Tibial nerve (tissue), 4 donors: Measurements from ENCODE around the gene CDH11. TPM values are rescaled to one million over a fixed set of nuclear protein-coding genes. Genes with fewer than 3 reads are reported as not detected.
A peak's percentile ranks its signal among the peaks of the same experiment; 100 is the strongest.

ENCODE experiments used
- DNase-seq, 2 donors: peaks; one replicate each; pipeline ENCODE4 v3.0.0-alpha.2; 2019; ENCODE audit warnings: low spot score in 2 of 2
- H3K27ac ChIP-seq, 4 donors: fragments of 200-600 bp; sonication (generic) in 3 of 4; one replicate each; pipeline ENCODE4 v1.5.1; 2017 to 2019; ENCODE audit warnings: mild to moderate bottlenecking in 1 of 4
- H3K27me3 ChIP-seq, 2 donors: fragments of 200-600 bp; sonication (generic) in 1 of 2; one replicate each; pipeline versions ENCODE4 v1.5.1 to v1.6.0; 2017 to 2019
- H3K36me3 ChIP-seq, 3 donors: fragments of 200-600 bp; sonication (generic); one replicate each; pipeline ENCODE4 v1.5.1; 2018 to 2019
- H3K4me1 ChIP-seq, 4 donors: fragments of 200-600 bp; sonication (generic) in 3 of 4; one replicate each; pipeline ENCODE4 v1.5.1; 2017 to 2019
- H3K4me3 ChIP-seq, 4 donors: fragments of 200-600 bp; sonication (generic) in 3 of 4; one replicate each; pipeline ENCODE4 v1.5.1; 2017 to 2019; ENCODE audit warnings: mild to moderate bottlenecking in 1 of 4, moderate library complexity in 1 of 4
- H3K9me3 ChIP-seq, 4 donors: fragments of 200-600 bp; sonication (generic) in 3 of 4; one replicate each; pipeline ENCODE4 v1.5.1; 2017 to 2019
- CTCF ChIP-seq, 5 experiments: fragments of 200-600 bp in 3 of 5; fragments of 450-650 bp in 2 of 5; sonication (generic) in 3 of 5; IDR thresholded peaks; one replicate each; pipeline ENCODE4 v1.5.1; 2016 to 2019; ENCODE audit warnings: antibody characterized with exemption in 5 of 5, mild to moderate bottlenecking in 3 of 5, moderate library complexity in 2 of 5
- EP300 ChIP-seq, 2 donors: sonication (generic); formaldehyde crosslinking; IDR thresholded peaks; one replicate each; pipeline ENCODE4 v1.6.1; 2017; ENCODE audit warnings: antibody characterized with exemption in 2 of 2, mild to moderate bottlenecking in 1 of 2
- POLR2A ChIP-seq, 2 donors: fragments of 450-650 bp; IDR thresholded peaks; one replicate each; pipeline ENCODE4 v1.6.1; 2017; ENCODE audit warnings: antibody characterized with exemption in 2 of 2, mild to moderate bottlenecking in 2 of 2, moderate library complexity in 2 of 2
- WGBS, 2 donors: methylation state at CpG; one replicate each; pipeline ENCODE4 v1.1.5; 2018; 5-methylcytosine and 5-hydroxymethylcytosine counted together
- total RNA-seq, 4 donors: library from RNA; depleted of rRNA; stranded (reverse); fragments of >200 nt; gene quantifications; one replicate each; pipeline ENCODE4 v1.1.0, GENCODE V29; 2016

The CDH11 gene
- total RNA-seq, 4 donors from 2014 or later: 72.6 to 265 (median 98.1) TPM

DNA sequence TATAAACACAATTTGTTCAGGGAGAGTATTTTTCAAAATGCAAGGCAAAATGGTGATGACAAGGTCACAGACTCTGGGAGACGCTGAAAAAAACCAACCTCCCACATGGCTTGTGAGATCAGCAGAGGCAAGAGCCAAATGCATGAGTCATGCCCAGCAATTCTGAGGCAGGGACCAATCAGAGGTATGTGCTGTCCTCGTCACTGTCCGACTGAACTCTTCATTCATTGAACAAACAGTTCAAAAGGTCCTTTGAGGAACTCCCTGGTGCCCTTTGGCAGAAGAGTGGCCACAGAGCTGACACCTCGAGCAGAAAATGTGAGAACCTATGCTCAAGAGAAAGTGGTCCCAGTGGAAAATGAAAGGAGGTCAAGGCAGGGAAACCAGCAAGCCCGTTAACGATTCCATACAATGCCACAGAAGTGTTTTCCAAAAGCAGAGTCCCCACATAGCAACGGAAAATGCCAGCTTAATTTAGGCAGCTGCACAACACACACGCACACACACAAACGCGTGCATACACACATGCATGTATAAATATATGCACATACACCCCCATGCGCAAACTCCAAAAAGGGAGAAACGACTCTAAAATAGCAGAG is 50.9 kb downstream of the CDH11 start:
- DNase-seq: peak in 1 of 2 donors; percentile 60
- Histone ChIP-seq H3K4me3 (peak overlapping the region in 1 of 4 donors; percentile 3), H3K4me1 (peaks cover 0 to 49% (median 18%) of the 10 kb centered on the region in 4 donors), H3K27me3 (no peaks in the 10 kb centered on the region), H3K9me3 (no peaks in the 10 kb centered on the region), H3K36me3 (no peaks in the 10 kb centered on the region), H3K27ac (peak overlapping the region in 2 of 4 donors; percentile 60 to 65)
- WGBS, 2 donors: 39 to 40% methylated on average over 12 of the region's 12 CpGs
- TF ChIP-seq POLR2A (IDR thresholded peaks at IDR 0.05) (no peak), CTCF (IDR thresholded peaks at IDR 0.05) (no peak), EP300 (IDR thresholded peaks at IDR 0.05) (peak in 1 of 2 donors; percentile 63)

DNA sequence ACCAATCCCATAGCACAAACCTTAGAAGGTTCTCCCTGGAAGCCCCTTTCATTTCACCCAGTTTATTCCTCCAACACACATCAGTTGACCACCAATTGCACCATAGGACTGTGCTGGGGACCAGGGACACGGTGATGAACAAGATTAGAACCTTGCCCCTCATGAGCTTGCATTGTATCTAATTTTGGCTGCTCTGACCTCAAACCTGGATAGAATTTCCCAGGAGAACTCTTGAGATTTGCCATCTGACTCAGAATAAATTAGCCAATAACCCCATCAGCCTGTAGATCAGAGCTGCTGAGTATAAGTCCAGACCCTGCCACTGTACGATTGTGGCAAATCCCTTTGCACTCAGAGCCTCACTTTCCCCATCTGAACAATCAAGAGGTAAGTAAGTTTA is 52.1 kb downstream of the CDH11 start:
- H3K27me3 ChIP-seq: no peaks in the 10 kb centered on the region
- no peak for DNase-seq
- no peak overlapping the region for H3K4me3 ChIP-seq
- no peaks in the 10 kb centered on the region for H3K9me3 ChIP-seq
- no peaks in the 10 kb centered on the region for H3K36me3 ChIP-seq
- WGBS, 2 donors: 66 to 82% methylated on average over 2 of the region's 2 CpGs
- H3K4me1 ChIP-seq: peaks cover 0 to 52% (median 18%) of the 10 kb centered on the region in 4 donors
- H3K27ac ChIP-seq: peak overlapping the region in 1 of 4 donors; percentile 11
- TF ChIP-seq EP300 (IDR thresholded peaks at IDR 0.05): no peak
- TF ChIP-seq CTCF (IDR thresholded peaks at IDR 0.05): no peak
- no peak for TF ChIP-seq POLR2A (IDR thresholded peaks at IDR 0.05)

DNA sequence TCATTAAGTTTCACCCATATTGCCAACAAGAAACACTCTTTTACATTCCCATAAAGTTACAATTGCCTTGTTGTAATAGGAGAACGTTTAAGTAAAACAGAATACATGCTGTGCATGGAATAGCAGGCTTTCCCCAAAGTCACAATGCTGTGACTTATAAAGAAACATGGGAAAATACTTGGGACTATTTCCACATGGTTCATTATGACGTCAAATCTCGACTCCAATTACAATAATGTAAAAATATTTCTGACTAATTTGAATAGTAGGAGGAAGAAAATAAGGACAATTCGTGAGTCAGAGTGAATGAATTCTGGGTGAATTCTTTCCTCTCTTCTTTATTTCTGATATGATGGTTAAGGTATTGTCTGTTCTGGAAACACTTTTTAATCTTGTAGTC is 52.8 kb downstream of the CDH11 start:
- peaks cover 0 to 2% (median 0%) of the 10 kb centered on the region in 3 donors for H3K36me3 ChIP-seq
- H3K4me3 ChIP-seq: no peak overlapping the region
- H3K4me1 ChIP-seq: peaks cover 0 to 56% (median 18%) of the 10 kb centered on the region in 4 donors
- no peaks in the 10 kb centered on the region for H3K9me3 ChIP-seq
- WGBS, 2 donors: 30 to 37% methylated on average over 4 of the region's 4 CpGs
- DNase-seq: no peak
- TF ChIP-seq POLR2A (IDR thresholded peaks at IDR 0.05) (no peak), EP300 (IDR thresholded peaks at IDR 0.05) (no peak), CTCF (IDR thresholded peaks at IDR 0.05) (no peak)
- H3K27ac ChIP-seq: no peak overlapping the region
- H3K27me3 ChIP-seq: no peaks in the 10 kb centered on the region

DNA sequence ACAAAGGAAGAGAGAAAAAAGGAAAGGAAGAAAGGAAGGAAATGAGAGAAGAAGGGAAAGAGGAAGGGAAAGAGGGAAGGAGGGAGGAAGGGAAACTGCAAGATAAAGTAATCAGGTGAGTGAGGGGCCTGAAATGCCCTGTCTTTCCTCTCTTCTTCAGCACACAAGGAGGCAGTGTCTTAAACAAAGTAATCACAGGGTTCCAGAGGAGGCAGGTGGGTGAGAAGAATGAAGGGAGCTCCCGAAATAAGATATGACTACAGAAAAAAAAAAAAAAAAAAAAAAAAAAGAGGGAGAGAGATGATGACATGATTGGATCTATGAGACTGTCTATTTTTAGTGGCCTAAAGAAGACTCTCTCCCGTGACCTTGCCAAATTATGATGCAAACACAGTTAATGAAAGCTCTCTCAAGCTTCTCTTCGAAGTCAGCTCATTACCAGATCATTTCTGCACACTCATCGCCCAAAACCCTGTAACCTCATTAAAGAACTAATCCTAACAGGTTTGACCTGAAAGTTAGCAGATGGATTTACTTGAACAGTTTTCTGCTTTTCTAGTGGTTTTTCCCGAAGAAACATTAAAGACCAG is 53.6 kb downstream of the CDH11 start:
- H3K27ac ChIP-seq: peak overlapping the region in 1 of 4 donors; percentile 59
- peaks cover 0 to 62% (median 18%) of the 10 kb centered on the region in 4 donors for H3K4me1 ChIP-seq
- WGBS, 2 donors: 59 to 64% methylated on average over 5 of the region's 5 CpGs
- no peaks in the 10 kb centered on the region for H3K27me3 ChIP-seq
- H3K9me3 ChIP-seq: no peaks in the 10 kb centered on the region
- DNase-seq: peak in 1 of 2 donors; percentile 24
- no peak overlapping the region for H3K4me3 ChIP-seq
- TF ChIP-seq EP300 (IDR thresholded peaks at IDR 0.05): peak in 1 of 2 donors; percentile 22
- no peak for TF ChIP-seq POLR2A (IDR thresholded peaks at IDR 0.05)
- TF ChIP-seq CTCF (IDR thresholded peaks at IDR 0.05): no peak
- peaks cover 0 to 7% (median 0%) of the 10 kb centered on the region in 3 donors for H3K36me3 ChIP-seq

GRCh38 chr16:65066651-65067050 is 55.2 kb downstream of the CDH11 start:
- 71 to 72% methylated on average over 1 of the region's 1 CpG for WGBS, 2 donors
- H3K27ac ChIP-seq: no peak overlapping the region
- H3K36me3 ChIP-seq: peaks cover 0 to 7% (median 0%) of the 10 kb centered on the region in 3 donors
- no peak overlapping the region for H3K4me3 ChIP-seq
- no peaks in the 10 kb centered on the region for H3K9me3 ChIP-seq
- DNase-seq: no peak
- H3K27me3 ChIP-seq: no peaks in the 10 kb centered on the region
- H3K4me1 ChIP-seq: peaks cover 0 to 60% (median 11%) of the 10 kb centered on the region in 4 donors
- TF ChIP-seq EP300 (IDR thresholded peaks at IDR 0.05) (no peak), POLR2A (IDR thresholded peaks at IDR 0.05) (no peak), CTCF (IDR thresholded peaks at IDR 0.05) (no peak)
